Activated naive CD4-positive, alpha-beta T cell treated with anti-CD3 and anti-CD28 coated beads, Interleukin-2, amount 10 ng/mL, durations not matched to agents 7 days and 5 days (primary cell): ENCODE measurements around the gene UGT1A4.
"Not testable (repeated sequence)": the region's sequence is repeated elsewhere in the genome, so short reads cannot be mapped to it uniquely, and the experiment has no call there.

Source experiments
- CTCF ChIA-PET: fragments of 350-600 bp; sonication (Branson Sonifier 250); formaldehyde crosslinking; loops from one replicate; lab custom pipeline; 2021; ENCODE audit warnings: antibody characterized with exemption; lab: Charles Lee
- DNase-seq: peaks from one replicate; pipeline ENCODE4 v3.0.0-alpha.2; 2020
- H3K27ac Mint-ChIP-seq: one replicate; pipeline ENCODE4 v1.8.0; 2021; ENCODE audit warnings: mild to moderate bottlenecking, moderate library complexity, mixed read lengths
- H3K27me3 Mint-ChIP-seq: one replicate; pipeline ENCODE4 v1.8.0; 2021; ENCODE audit warnings: mild to moderate bottlenecking, mixed read lengths
- H3K36me3 Mint-ChIP-seq: one replicate; pipeline ENCODE4 v1.8.0; 2021; ENCODE audit warnings: mixed read lengths
- H3K4me1 Mint-ChIP-seq: one replicate; pipeline ENCODE4 v1.8.0; 2021; ENCODE audit warnings: mixed read lengths
- H3K4me3 Mint-ChIP-seq: one replicate; pipeline ENCODE4 v1.8.0; 2021; ENCODE audit warnings: mild to moderate bottlenecking, moderate library complexity, mixed read lengths
- H3K9me3 Mint-ChIP-seq: one replicate; pipeline ENCODE4 v1.8.0; 2021; ENCODE audit warnings: mixed read lengths

The UGT1A4 gene

DNA sequence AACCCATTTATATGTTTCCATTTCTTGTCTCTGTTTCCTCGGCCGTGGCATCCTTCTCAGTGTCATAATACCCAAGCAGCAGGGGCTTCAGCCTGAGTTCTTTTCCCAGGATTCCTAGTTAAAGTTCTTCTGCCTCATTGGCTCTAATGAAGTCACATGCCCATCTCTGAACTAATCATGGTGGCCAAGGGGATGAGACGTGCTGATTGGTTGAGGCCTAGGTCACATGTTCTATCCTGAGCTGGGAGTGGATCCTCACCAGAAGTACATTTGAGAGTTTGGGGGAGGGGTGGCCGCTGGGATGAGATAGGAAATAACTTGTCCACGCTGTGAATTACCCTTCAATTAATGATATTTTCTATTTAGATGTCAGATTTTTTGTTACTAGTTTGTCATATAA is 9.6 kb upstream of the UGT1A4 start:
- Mint-ChIP-seq H3K9me3 (no peaks in the 10 kb centered on the region), H3K4me3 (no peak overlapping the region), H3K27me3 (peaks cover 39% of the 10 kb centered on the region), H3K27ac (no peak overlapping the region), H3K4me1 (peaks cover under 1% of the 10 kb centered on the region), H3K36me3 (no peaks in the 10 kb centered on the region)
- DNase-seq: no peak
- CTCF ChIA-PET: no interaction called here

- no peak overlapping the region for H3K4me3 Mint-ChIP-seq
- H3K36me3 Mint-ChIP-seq: no peaks in the 10 kb centered on the region
- peaks cover 34% of the 10 kb centered on the region for H3K27me3 Mint-ChIP-seq
- H3K4me1 Mint-ChIP-seq: peaks cover 4% of the 10 kb centered on the region
- peak; percentile 82 for DNase-seq
- H3K27ac Mint-ChIP-seq: no peak overlapping the region
- no peaks in the 10 kb centered on the region for H3K9me3 Mint-ChIP-seq
- CTCF ChIA-PET: interaction anchor here (0.6 to 2.1 kb wide), 10 partner anchors 8 to 307 kb away, joined by 3 to 5 read pairs (median 4); no protein-coding TSS in a partner anchor
Measured at GRCh38 chr2:233711312-233712008, 7.1 kb upstream of the UGT1A4 start.

GRCh38 chr2:233712611-233713261 is 5.8 kb upstream of the UGT1A4 start, which contains the start of gene UGT1A5:
Gene UGT1A5 (plus strand): TSS chr2:233712907. CDS start chr2:233712992, 85 bp downstream.
- CTCF ChIA-PET: interaction anchor here (0.8 to 2.1 kb wide), 5 partner anchors 22 to 308 kb away, joined by 3 to 5 read pairs (median 4); no protein-coding TSS in a partner anchor
- DNase-seq: no peak
- Mint-ChIP-seq H3K4me1 (peaks cover 4% of the 10 kb centered on the region), H3K27ac (no peak within 1 kb of the TSS), H3K4me3 (no peak within 1 kb of the TSS), H3K27me3 (peaks cover 34% of the 10 kb centered on the region), H3K9me3 (no peaks in the 10 kb centered on the region), H3K36me3 (no peaks in the 10 kb centered on the region)

DNA sequence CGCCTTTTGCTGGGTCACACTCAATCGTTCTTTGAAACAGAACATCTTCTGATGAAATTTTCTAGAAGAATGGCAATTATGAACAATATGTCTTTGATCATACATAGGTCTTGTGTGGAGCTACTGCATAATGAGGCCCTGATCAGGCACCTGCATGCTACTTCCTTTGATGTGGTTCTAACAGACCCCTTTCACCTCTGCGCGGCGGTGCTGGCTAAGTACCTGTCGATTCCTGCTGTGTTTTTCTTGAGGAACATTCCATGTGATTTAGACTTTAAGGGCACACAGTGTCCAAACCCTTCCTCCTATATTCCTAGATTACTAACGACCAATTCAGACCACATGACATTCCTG is 5.3 kb upstream of the UGT1A4 start:
- peaks cover 33% of the 10 kb centered on the region for H3K27me3 Mint-ChIP-seq

GRCh38 chr2:233714121-233714520 is 4.4 kb upstream of the UGT1A4 start:
- H3K27me3 Mint-ChIP-seq: peaks cover 26% of the 10 kb centered on the region
- H3K27ac Mint-ChIP-seq: no peak overlapping the region
- H3K4me1 Mint-ChIP-seq: peaks cover 4% of the 10 kb centered on the region
- no peaks in the 10 kb centered on the region for H3K36me3 Mint-ChIP-seq
- no peak overlapping the region for H3K4me3 Mint-ChIP-seq
- CTCF ChIA-PET: no interaction called here
- no peak for DNase-seq
- no peaks in the 10 kb centered on the region for H3K9me3 Mint-ChIP-seq

More for the DNA sequence above, 5.3 kb upstream of the UGT1A4 start:
- no peak overlapping the region for H3K4me3 Mint-ChIP-seq
- CTCF ChIA-PET: interaction anchor here (2.1 kb wide), 1 partner anchor 270 kb away, joined by 4 read pairs; no protein-coding TSS in a partner anchor
- H3K27ac Mint-ChIP-seq: no peak overlapping the region
- peaks cover 4% of the 10 kb centered on the region for H3K4me1 Mint-ChIP-seq
- no peaks in the 10 kb centered on the region for H3K9me3 Mint-ChIP-seq
- no peak for DNase-seq
- no peaks in the 10 kb centered on the region for H3K36me3 Mint-ChIP-seq

- DNase-seq: no peak
- CTCF ChIA-PET: no interaction called here
- Mint-ChIP-seq H3K36me3 (no peaks in the 10 kb centered on the region), H3K4me1 (no peaks in the 10 kb centered on the region), H3K27ac (no peak within 1 kb of the TSS), H3K4me3 (no peak within 1 kb of the TSS), H3K9me3 (no peaks in the 10 kb centered on the region), H3K27me3 (peaks cover 13% of the 10 kb centered on the region)
Measured at GRCh38 chr2:233728723-233729301, 10.3 kb downstream of the UGT1A4 start, which contains the start of gene UGT1A3. Gene UGT1A3 (plus strand): TSS chr2:233729042. CDS start chr2:233729127, 85 bp downstream.

DNA sequence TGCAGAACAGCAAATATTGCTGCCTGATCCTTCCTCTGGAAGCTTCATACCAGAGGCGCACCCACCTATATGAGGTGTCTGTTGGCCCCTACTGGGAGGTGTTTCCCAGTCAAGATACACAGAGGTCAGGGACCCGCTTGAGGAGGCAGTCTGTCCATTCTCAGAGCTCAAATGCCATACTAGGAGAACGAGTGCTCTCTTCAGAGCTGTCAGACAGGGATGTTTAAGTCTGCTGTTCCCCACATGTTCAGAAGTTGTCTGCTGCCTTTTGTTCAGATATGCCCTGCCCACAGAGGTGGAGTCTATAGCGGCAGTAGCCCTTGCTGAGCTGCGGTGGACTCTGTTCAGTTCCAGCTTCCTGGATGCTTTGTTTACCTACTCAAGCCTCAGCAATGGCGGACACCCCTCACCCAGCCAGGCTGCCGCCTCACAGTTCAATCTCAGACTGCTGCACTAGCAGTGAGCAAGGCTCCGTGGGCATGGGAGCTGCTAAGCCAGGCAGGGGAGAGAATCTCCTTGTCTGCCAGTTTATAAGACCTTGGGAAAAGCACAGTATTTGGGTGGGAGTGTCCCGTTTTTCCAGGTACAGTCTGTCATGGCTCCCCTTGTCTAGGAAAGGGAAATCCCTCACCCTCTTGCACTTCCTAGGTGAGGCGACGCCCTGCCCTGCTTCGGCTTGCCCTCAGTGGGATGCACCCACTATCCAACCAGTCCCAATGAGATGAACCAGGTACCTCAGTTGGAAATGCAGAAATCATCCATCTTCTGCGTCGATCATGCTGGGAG is 18.5 kb downstream of the UGT1A4 start:
- H3K4me1 Mint-ChIP-seq, DNase-seq, H3K27me3 Mint-ChIP-seq, CTCF ChIA-PET, H3K9me3 Mint-ChIP-seq, H3K27ac Mint-ChIP-seq, H3K36me3 Mint-ChIP-seq, H3K4me3 Mint-ChIP-seq: not testable (repeated sequence)

GRCh38 chr2:233740870-233741269 is 22.3 kb downstream of the UGT1A4 start:
- Mint-ChIP-seq H3K9me3 (no peaks in the 10 kb centered on the region), H3K36me3 (no peaks in the 10 kb centered on the region), H3K4me1 (no peaks in the 10 kb centered on the region), H3K27me3 (peaks cover 12% of the 10 kb centered on the region), H3K4me3 (no peak overlapping the region), H3K27ac (no peak overlapping the region)
- CTCF ChIA-PET: no interaction called here
- DNase-seq: no peak

GRCh38 chr2:233743464-233744259 is 25.1 kb downstream of the UGT1A4 start:
- CTCF ChIA-PET: no interaction called here
- Mint-ChIP-seq H3K27me3 (peaks cover 5% of the 10 kb centered on the region), H3K4me3 (no peak overlapping the region), H3K36me3 (no peaks in the 10 kb centered on the region), H3K9me3 (no peaks in the 10 kb centered on the region), H3K4me1 (no peaks in the 10 kb centered on the region), H3K27ac (no peak overlapping the region)
- DNase-seq: no peak

DNA sequence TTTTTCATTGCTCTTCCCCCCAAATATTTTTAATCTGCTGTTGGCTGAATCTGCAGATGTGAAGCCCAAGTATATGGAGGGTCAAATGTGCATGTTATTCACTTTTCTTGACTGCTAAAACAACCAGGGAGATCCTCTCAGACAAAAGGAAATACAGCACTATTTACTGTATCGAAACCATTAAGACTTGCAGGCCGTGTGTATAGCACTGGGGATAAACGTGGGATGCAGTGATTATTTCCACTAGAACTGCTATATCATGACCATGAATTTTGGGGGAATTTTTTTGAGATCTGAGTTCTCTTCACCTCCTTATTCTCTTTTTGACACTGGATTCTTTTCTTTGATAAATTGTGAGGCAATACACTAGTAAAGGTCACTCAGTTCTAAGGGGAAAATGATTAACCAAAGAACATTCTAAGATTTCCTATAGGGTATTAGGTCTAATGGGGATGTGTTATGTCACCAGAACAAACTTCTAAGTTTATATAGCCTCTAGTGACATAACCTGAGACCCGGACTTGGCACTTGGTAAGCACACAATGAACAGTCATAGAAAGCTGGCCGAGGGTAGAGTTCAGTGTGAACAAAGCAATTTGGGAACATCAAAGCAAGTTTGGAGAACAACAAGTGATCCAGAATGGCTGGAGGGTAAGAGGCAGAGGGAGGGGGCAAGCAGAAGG is 26.7 kb downstream of the UGT1A4 start:
- H3K4me1 Mint-ChIP-seq: no peaks in the 10 kb centered on the region
- H3K27me3 Mint-ChIP-seq: peaks cover 10% of the 10 kb centered on the region
- no peak overlapping the region for H3K4me3 Mint-ChIP-seq
- no peaks in the 10 kb centered on the region for H3K36me3 Mint-ChIP-seq
- H3K27ac Mint-ChIP-seq: no peak overlapping the region
- no peak for DNase-seq
- CTCF ChIA-PET: no interaction called here
- H3K9me3 Mint-ChIP-seq: peaks cover 7% of the 10 kb centered on the region

GRCh38 chr2:233745838-233746237 is 27.3 kb downstream of the UGT1A4 start:
- H3K27ac Mint-ChIP-seq, H3K9me3 Mint-ChIP-seq, CTCF ChIA-PET, H3K27me3 Mint-ChIP-seq, H3K4me1 Mint-ChIP-seq, H3K36me3 Mint-ChIP-seq, DNase-seq, H3K4me3 Mint-ChIP-seq: not testable (repeated sequence)

DNA sequence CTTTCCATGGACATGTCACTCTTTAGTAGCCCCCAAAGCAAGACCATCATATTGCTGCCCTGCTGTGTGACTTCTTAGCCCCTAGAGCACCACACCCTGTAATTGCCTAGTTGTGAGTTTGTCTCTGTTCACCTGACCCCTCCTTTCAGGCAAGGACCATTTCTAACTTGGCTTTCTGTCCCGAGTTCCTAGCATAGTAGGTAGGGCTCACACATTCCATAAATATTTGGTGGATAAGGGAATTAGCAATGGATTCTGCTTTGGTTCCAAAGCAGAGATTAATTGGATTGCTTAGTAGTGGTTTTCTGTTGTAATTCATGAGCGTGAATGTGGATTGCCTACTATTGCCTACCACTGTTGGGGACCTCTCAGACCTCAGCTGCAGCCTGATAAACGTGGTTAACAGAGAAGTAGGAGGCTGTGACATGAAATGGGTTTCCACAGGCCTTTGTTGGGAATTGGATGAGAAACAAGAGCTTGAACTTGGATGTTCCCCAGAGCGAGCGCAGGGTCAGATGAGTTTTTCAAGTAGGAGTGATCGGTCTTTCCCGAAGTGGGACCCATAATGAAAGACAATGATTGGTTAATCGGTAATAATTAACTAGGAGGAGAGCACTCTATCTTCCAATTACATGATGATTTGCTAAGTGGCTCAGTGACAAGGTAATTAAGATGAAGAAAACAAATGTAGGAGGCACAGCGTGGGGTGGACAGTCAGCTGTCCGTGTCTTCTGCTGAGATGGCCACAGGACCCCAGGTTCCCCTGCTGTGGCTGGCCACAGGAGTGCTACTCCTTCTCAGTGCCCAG is 28.1 kb downstream of the UGT1A4 start:
- H3K36me3 Mint-ChIP-seq: no peaks in the 10 kb centered on the region
- CTCF ChIA-PET: no interaction called here
- H3K4me3 Mint-ChIP-seq: no peak overlapping the region
- DNase-seq: no peak
- H3K27ac Mint-ChIP-seq: no peak overlapping the region
- H3K27me3 Mint-ChIP-seq: peaks cover 10% of the 10 kb centered on the region
- H3K9me3 Mint-ChIP-seq: peaks cover 15% of the 10 kb centered on the region
- H3K4me1 Mint-ChIP-seq: no peaks in the 10 kb centered on the region

GRCh38 chr2:233747283-233747544 is 28.7 kb downstream of the UGT1A4 start:
- no peaks in the 10 kb centered on the region for H3K36me3 Mint-ChIP-seq
- H3K9me3 Mint-ChIP-seq: peaks cover 15% of the 10 kb centered on the region
- H3K4me3 Mint-ChIP-seq: no peak overlapping the region
- no peaks in the 10 kb centered on the region for H3K4me1 Mint-ChIP-seq
- no peak overlapping the region for H3K27ac Mint-ChIP-seq
- CTCF ChIA-PET: no interaction called here
- DNase-seq: no peak
- peaks cover 13% of the 10 kb centered on the region for H3K27me3 Mint-ChIP-seq
